Activated T-cell treated with anti-CD3 and anti-CD28 coated beads, Interleukin-2, amount 50 U/mL, for 72 hours (primary cell): ENCODE results near the gene NDOR1. TPM values are rescaled to one million over a fixed set of nuclear protein-coding genes. Genes with fewer than 3 reads are reported as not detected.

Experiments
- ATAC-seq, 2 donors: fragments of 150-1000 bp; cut with Tn5 transposase; replicated peaks in 1 of 2; 2 replicates each; pipeline ENCODE4 v1.10.0; 2021; ENCODE audit warnings: moderate library complexity in 2 of 2, mild to moderate bottlenecking in 1 of 2
- DNase-seq, 2 donors: peaks; one replicate each; pipeline ENCODE4 v3.0.0; 2021 to 2022; ENCODE audit warnings: mixed read lengths in 1 of 2
- H3K27ac Mint-ChIP-seq: one replicate; pipeline ENCODE4 v1.8.0; 2022; ENCODE audit warnings: mild to moderate bottlenecking, moderate library complexity, mixed read lengths
- H3K27me3 Mint-ChIP-seq: one replicate; pipeline ENCODE4 v1.8.0; 2022; ENCODE audit warnings: low read depth, mixed read lengths
- H3K36me3 Mint-ChIP-seq, 2 donors: one replicate each; pipeline ENCODE4 v1.8.0; 2022; ENCODE audit warnings: mixed read lengths in 2 of 2, mild to moderate bottlenecking in 1 of 2; ENCODE audit not compliant: insufficient read depth in 2 of 2
- H3K4me1 Mint-ChIP-seq: one replicate; pipeline ENCODE4 v1.8.0; 2022; ENCODE audit warnings: low read depth, mixed read lengths
- H3K4me3 Mint-ChIP-seq, 2 donors: one replicate each; pipeline ENCODE4 v1.8.0; 2022; ENCODE audit warnings: mild to moderate bottlenecking in 2 of 2, mixed read lengths in 2 of 2, moderate library complexity in 2 of 2
- H3K9me3 Mint-ChIP-seq, 2 donors: one replicate each; pipeline ENCODE4 v1.8.0; 2022; ENCODE audit warnings: mixed read lengths in 2 of 2
- total RNA-seq, 2 donors: library from RNA; stranded (reverse); gene quantifications; one replicate each; pipeline ENCODE4 v1.2.3, GENCODE V29; 2022

NDOR1 gene
- total RNA-seq, 2 donors from 2014 or later: 43.3 to 50.9 TPM

- H3K36me3 Mint-ChIP-seq: no peaks in the 10 kb centered on the region
- peaks cover 6% of the 10 kb centered on the region for H3K27me3 Mint-ChIP-seq
- no peak overlapping the region for H3K27ac Mint-ChIP-seq
- no peaks in the 10 kb centered on the region for H3K9me3 Mint-ChIP-seq
- ATAC-seq: no peak
- no peak overlapping the region for H3K4me3 Mint-ChIP-seq
- peaks cover 8% of the 10 kb centered on the region for H3K4me1 Mint-ChIP-seq
- DNase-seq: no peak
These were observed 22.5 kb downstream of the NDOR1 start for GRCh38 chr9:137227853-137228505.

- Mint-ChIP-seq H3K27ac (no peak overlapping the region), H3K27me3 (peaks cover 6% of the 10 kb centered on the region), H3K9me3 (no peaks in the 10 kb centered on the region), H3K4me3 (no peak overlapping the region), H3K36me3 (no peaks in the 10 kb centered on the region), H3K4me1 (peaks cover 6% of the 10 kb centered on the region)
- ATAC-seq: no peak
- no peak for DNase-seq
These were observed 23.0 kb downstream of the NDOR1 start for GRCh38 chr9:137228506-137228967.

- DNase-seq (no peak), ATAC-seq (no peak)
- Mint-ChIP-seq H3K9me3 (no peaks in the 10 kb centered on the region), H3K36me3 (no peaks in the 10 kb centered on the region), H3K27ac (no peak overlapping the region), H3K27me3 (peaks cover 6% of the 10 kb centered on the region), H3K4me1 (peaks cover 6% of the 10 kb centered on the region), H3K4me3 (no peak overlapping the region)
These were observed 23.7 kb downstream of the NDOR1 start for GRCh38 chr9:137228968-137229896.

GRCh38 chr9:137229903-137230704 is 24.6 kb downstream of the NDOR1 start:
- H3K9me3 Mint-ChIP-seq: no peaks in the 10 kb centered on the region
- ATAC-seq (no peak), DNase-seq (no peak)
- no peak overlapping the region for H3K27ac Mint-ChIP-seq
- peaks cover 6% of the 10 kb centered on the region for H3K27me3 Mint-ChIP-seq
- peaks cover 6% of the 10 kb centered on the region for H3K4me1 Mint-ChIP-seq
- H3K4me3 Mint-ChIP-seq: no peak overlapping the region
- H3K36me3 Mint-ChIP-seq: no peaks in the 10 kb centered on the region

- DNase-seq: no peak
- H3K27ac Mint-ChIP-seq: no peak within 1 kb of the TSS
- H3K9me3 Mint-ChIP-seq: no peaks in the 10 kb centered on the region
- ATAC-seq: no peak
- H3K36me3 Mint-ChIP-seq: no peaks in the 10 kb centered on the region
- peaks cover 6% of the 10 kb centered on the region for H3K27me3 Mint-ChIP-seq
- H3K4me3 Mint-ChIP-seq: no peak within 1 kb of the TSS
- H3K4me1 Mint-ChIP-seq: peaks cover 6% of the 10 kb centered on the region
These were observed 25.3 kb downstream of the NDOR1 start, which contains the start of gene SLC34A3 for GRCh38 chr9:137230705-137231371. Gene SLC34A3 (plus strand): TSS chr9:137230901. CDS start chr9:137231703, 802 bp downstream.

GRCh38 chr9:137231372-137232039 is 26.0 kb downstream of the NDOR1 start:
- ATAC-seq: no peak
- H3K4me3 Mint-ChIP-seq: no peak overlapping the region
- no peak overlapping the region for H3K27ac Mint-ChIP-seq
- peaks cover 6% of the 10 kb centered on the region for H3K4me1 Mint-ChIP-seq
- H3K36me3 Mint-ChIP-seq: no peaks in the 10 kb centered on the region
- no peak for DNase-seq
- peaks cover 6% of the 10 kb centered on the region for H3K27me3 Mint-ChIP-seq
- H3K9me3 Mint-ChIP-seq: no peaks in the 10 kb centered on the region

- H3K4me3 Mint-ChIP-seq: no peak overlapping the region
- peaks cover 6% of the 10 kb centered on the region for H3K4me1 Mint-ChIP-seq
- H3K36me3 Mint-ChIP-seq: no peaks in the 10 kb centered on the region
- DNase-seq (no peak), ATAC-seq (no peak)
- no peaks in the 10 kb centered on the region for H3K9me3 Mint-ChIP-seq
- peaks cover 6% of the 10 kb centered on the region for H3K27me3 Mint-ChIP-seq
- H3K27ac Mint-ChIP-seq: no peak overlapping the region
These were observed 26.6 kb downstream of the NDOR1 start for GRCh38 chr9:137232101-137232500.

GRCh38 chr9:137232510-137232909 is 27.0 kb downstream of the NDOR1 start:
- no peaks in the 10 kb centered on the region for H3K9me3 Mint-ChIP-seq
- no peaks in the 10 kb centered on the region for H3K36me3 Mint-ChIP-seq
- no peak for DNase-seq
- peaks cover 4% of the 10 kb centered on the region for H3K27me3 Mint-ChIP-seq
- peaks cover 4% of the 10 kb centered on the region for H3K4me1 Mint-ChIP-seq
- H3K4me3 Mint-ChIP-seq: no peak overlapping the region
- ATAC-seq: no peak
- no peak overlapping the region for H3K27ac Mint-ChIP-seq

- DNase-seq: no peak
- H3K9me3 Mint-ChIP-seq: no peaks in the 10 kb centered on the region
- H3K27ac Mint-ChIP-seq: no peak overlapping the region
- no peaks in the 10 kb centered on the region for H3K36me3 Mint-ChIP-seq
- no peaks in the 10 kb centered on the region for H3K27me3 Mint-ChIP-seq
- no peaks in the 10 kb centered on the region for H3K4me1 Mint-ChIP-seq
- H3K4me3 Mint-ChIP-seq: no peak overlapping the region
- no peak for ATAC-seq
These were observed 27.9 kb downstream of the NDOR1 start for GRCh38 chr9:137233143-137233980.

- Mint-ChIP-seq H3K4me3 (no peak overlapping the region), H3K27ac (no peak overlapping the region), H3K27me3 (no peaks in the 10 kb centered on the region), H3K36me3 (no peaks in the 10 kb centered on the region), H3K9me3 (no peaks in the 10 kb centered on the region), H3K4me1 (peaks cover 6% of the 10 kb centered on the region)
- ATAC-seq (no peak), DNase-seq (no peak)
These were observed 28.7 kb downstream of the NDOR1 start for GRCh38 chr9:137234055-137234697.

- no peak for ATAC-seq
- H3K27ac Mint-ChIP-seq: no peak overlapping the region
These were observed 29.4 kb downstream of the NDOR1 start for GRCh38 chr9:137234758-137235423.

More at GRCh38 chr9:137234758-137235423, 29.4 kb downstream of the NDOR1 start:
- no peaks in the 10 kb centered on the region for H3K36me3 Mint-ChIP-seq
- no peak for DNase-seq
- H3K9me3 Mint-ChIP-seq: no peaks in the 10 kb centered on the region
- H3K4me3 Mint-ChIP-seq: no peak overlapping the region
- H3K4me1 Mint-ChIP-seq: peaks cover 7% of the 10 kb centered on the region
- H3K27me3 Mint-ChIP-seq: no peaks in the 10 kb centered on the region
